Cardiac muscle cell (in vitro differentiated cells and primary cell): ENCODE results near the gene COX6A1. TPM values are rescaled to one million over a fixed set of nuclear protein-coding genes. Genes with fewer than 3 reads are reported as not detected.

ENCODE experiments used
- DNase-seq, 2 donors: peaks; one replicate each; pipeline versions ENCODE4 v3.0.0 to v3.0.0-alpha.2; 2010 to 2017; ENCODE audit warnings: low read depth in 1 of 2, low spot score in 1 of 2
- H3K27ac ChIP-seq: fragments of 200-600 bp; sonication (generic); 2 replicates; pipeline ENCODE4 v1.5.1; 2016
- H3K27me3 ChIP-seq: fragments of 200-600 bp; sonication (generic); 2 replicates; pipeline ENCODE4 v1.6.0; 2016; ENCODE audit warnings: control low read depth
- H3K36me3 ChIP-seq: fragments of 200-600 bp; sonication (generic); 2 replicates; pipeline ENCODE4 v1.5.1; 2016; ENCODE audit warnings: control low read depth
- H3K4me1 ChIP-seq: fragments of 200-600 bp; sonication (generic); 2 replicates; pipeline ENCODE4 v1.8.1; 2017; ENCODE audit warnings: low read depth, mild to moderate bottlenecking, mixed run types
- H3K4me3 ChIP-seq: fragments of 200-600 bp; sonication (generic); 2 replicates; pipeline ENCODE4 v1.5.1; 2016; ENCODE audit warnings: mild to moderate bottlenecking
- H3K9me3 ChIP-seq: fragments of 200-600 bp; sonication (generic); 2 replicates; pipeline ENCODE4 v1.5.1; 2017; ENCODE audit warnings: low read depth, mild to moderate bottlenecking, control low read depth
- polyA plus RNA-seq: library from polyadenylated mRNA; unstranded; fragments of >200 nt; fragmentation: Nextera tagmentation; extraction: Ambion mirVana; gene quantifications from 2 replicates; pipeline ENCODE4 v1.2.1, GENCODE V29; 2016
- total RNA-seq: library from RNA; depleted of rRNA; stranded (reverse); fragments of >200 nt; gene quantifications from 2 replicates; pipeline ENCODE4 v1.2.3, GENCODE V29; 2016
- TF ChIP-seq, protein P1 (sequence below): IDR thresholded peaks from 2 replicates; pipeline ENCODE4 v1.5.1; 2012; ENCODE audit warnings: low read depth, mild to moderate bottlenecking, low read length

Gene COX6A1
- total and polyA plus RNA-seq, 2 experiments from 2014 or later: 759 to 1,511 TPM

GRCh38 chr12:120417917-120418580 is 19.9 kb upstream of the COX6A1 start:
- H3K4me3 ChIP-seq: no peak overlapping the region
- no peaks in the 10 kb centered on the region for H3K9me3 ChIP-seq
- H3K4me1 ChIP-seq: peaks cover 10% of the 10 kb centered on the region
- no peaks in the 10 kb centered on the region for H3K36me3 ChIP-seq
- DNase-seq: no peak
- H3K27ac ChIP-seq: no peak overlapping the region
- TF ChIP-seq, protein P1, sequence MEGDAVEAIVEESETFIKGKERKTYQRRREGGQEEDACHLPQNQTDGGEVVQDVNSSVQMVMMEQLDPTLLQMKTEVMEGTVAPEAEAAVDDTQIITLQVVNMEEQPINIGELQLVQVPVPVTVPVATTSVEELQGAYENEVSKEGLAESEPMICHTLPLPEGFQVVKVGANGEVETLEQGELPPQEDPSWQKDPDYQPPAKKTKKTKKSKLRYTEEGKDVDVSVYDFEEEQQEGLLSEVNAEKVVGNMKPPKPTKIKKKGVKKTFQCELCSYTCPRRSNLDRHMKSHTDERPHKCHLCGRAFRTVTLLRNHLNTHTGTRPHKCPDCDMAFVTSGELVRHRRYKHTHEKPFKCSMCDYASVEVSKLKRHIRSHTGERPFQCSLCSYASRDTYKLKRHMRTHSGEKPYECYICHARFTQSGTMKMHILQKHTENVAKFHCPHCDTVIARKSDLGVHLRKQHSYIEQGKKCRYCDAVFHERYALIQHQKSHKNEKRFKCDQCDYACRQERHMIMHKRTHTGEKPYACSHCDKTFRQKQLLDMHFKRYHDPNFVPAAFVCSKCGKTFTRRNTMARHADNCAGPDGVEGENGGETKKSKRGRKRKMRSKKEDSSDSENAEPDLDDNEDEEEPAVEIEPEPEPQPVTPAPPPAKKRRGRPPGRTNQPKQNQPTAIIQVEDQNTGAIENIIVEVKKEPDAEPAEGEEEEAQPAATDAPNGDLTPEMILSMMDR: no peak
- no peaks in the 10 kb centered on the region for H3K27me3 ChIP-seq

GRCh38 chr12:120421701-120422100 is 16.2 kb upstream of the COX6A1 start:
- H3K9me3 ChIP-seq: no peaks in the 10 kb centered on the region
- H3K27ac ChIP-seq: no peak overlapping the region
- TF ChIP-seq, protein P1: no peak
- no peak overlapping the region for H3K4me3 ChIP-seq
- no peaks in the 10 kb centered on the region for H3K4me1 ChIP-seq
- DNase-seq: no peak
- H3K36me3 ChIP-seq: no peaks in the 10 kb centered on the region
- H3K27me3 ChIP-seq: no peaks in the 10 kb centered on the region

DNA sequence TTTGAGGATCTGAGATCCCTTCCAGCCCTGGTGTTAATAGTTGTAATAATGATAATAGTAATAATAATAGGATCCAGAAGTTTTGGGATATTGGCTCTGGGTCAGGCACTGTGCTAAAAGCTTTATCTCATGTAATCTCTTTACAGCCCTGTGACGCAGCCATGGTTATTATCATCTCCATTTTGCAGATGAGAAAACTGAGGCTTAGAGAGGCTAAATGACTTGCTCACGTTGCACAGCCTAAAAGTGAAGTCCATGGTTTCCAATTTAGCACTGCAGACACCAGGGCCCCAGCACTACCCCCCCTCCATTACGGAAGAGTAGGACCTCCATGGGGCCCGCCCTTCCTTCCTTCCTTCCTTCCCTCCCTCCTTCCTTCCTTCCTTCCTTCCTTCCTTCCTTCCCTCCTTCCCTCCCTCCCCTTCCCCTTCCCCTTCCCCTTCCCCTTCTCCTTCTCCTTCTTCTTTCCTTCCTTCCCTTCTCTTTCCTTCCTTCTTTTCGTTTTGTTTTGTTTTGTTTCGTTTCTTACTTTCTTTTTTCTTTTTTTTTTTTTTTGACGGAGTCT is 14.9 kb upstream of the COX6A1 start:
- Histone ChIP-seq H3K9me3 (no peaks in the 10 kb centered on the region), H3K27ac (no peak overlapping the region), H3K36me3 (no peaks in the 10 kb centered on the region), H3K4me1 (no peaks in the 10 kb centered on the region), H3K27me3 (no peaks in the 10 kb centered on the region), H3K4me3 (no peak overlapping the region)
- no peak for DNase-seq
- TF ChIP-seq, protein P1: no peak

GRCh38 chr12:120425797-120426196 is 12.1 kb upstream of the COX6A1 start:
- H3K4me3 ChIP-seq: no peak overlapping the region
- H3K4me1 ChIP-seq: no peaks in the 10 kb centered on the region
- DNase-seq: no peak
- no peaks in the 10 kb centered on the region for H3K27me3 ChIP-seq
- TF ChIP-seq, protein P1: no peak
- no peak overlapping the region for H3K27ac ChIP-seq
- no peaks in the 10 kb centered on the region for H3K36me3 ChIP-seq
- H3K9me3 ChIP-seq: no peaks in the 10 kb centered on the region

DNA sequence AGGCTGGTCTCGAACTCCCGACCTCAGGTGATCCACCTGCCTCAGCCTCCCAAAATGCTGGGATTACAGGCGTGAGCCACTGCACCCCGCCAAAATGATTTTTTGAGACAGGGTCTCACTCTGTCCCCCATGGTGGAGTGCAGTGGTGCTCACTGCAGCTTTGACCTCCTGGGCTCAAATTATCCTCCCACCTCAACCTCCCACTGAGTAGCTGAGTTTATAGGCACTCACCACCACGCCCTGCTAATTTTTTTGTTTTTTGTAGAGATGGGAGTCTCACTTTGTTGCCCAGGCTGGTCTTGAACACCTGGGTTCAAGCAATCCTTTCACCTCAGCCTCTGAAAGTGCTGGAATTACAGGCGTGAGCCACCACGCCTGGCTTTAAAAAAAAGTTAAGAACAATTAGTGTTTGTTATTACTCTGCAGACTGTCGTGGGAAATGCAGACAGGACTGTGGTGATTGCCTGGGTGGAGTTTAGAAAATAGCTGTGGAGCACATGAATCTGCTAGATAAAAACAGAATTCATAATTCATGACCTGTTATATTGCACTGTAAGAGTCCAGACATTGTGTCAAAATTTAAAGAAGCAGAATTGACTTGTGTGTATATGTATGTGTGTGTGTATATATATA is 9.2 kb upstream of the COX6A1 start:
- Histone ChIP-seq H3K27me3 (no peaks in the 10 kb centered on the region), H3K4me3 (no peak overlapping the region), H3K36me3 (no peaks in the 10 kb centered on the region), H3K27ac (no peak overlapping the region), H3K9me3 (no peaks in the 10 kb centered on the region), H3K4me1 (no peaks in the 10 kb centered on the region)
- DNase-seq: no peak
- TF ChIP-seq, protein P1: no peak
